Fibroblast of skin of scalp (primary cell): ENCODE measurements around the gene UBE2D2.
A peak's percentile ranks its signal among the peaks of the same experiment; 100 is the strongest.

Source experiments
- DNase-seq: peaks from one replicate; pipeline ENCODE4 v3.0.0-alpha.2; 2013

Gene UBE2D2

DNA sequence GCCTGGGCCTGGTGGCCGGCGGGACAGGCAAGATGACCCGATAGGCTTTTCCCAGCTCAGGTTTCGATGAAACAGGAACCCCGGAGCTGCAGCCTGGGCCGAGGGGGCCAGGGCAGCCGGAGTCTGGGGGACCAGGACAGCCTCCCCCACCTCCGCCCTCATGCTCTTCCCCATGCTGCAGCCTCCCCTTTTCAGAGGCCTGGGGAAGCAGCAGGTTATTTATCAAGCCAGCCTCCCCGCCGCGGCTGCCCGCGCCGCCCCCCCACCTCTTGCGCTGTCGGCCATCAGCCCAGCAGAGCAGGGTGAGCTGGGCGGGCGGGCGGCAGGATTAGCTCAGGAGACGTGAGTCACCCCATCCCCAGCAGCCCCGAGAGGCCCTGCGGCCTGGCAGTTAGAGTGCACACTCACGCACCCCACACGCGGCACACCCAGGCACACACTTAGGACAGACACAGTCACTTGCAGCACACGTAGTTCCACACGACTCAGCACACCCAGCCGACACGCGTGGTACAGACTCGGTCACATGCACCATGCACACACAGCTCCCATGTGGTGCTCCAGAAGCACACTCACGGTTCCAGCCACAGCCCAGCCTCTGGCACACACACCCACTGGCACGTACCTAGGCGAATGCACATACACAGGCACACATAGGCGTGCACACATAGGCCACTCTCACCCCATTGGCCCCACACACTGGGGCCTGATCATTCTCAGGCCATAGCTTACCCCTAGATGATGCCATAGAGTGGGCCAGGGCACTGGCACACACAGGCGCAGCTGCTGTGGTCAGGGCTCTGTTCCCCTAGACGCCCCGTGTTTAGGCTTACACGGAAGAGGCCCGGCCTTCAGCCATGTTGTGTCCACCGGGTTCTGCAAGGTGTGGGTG is 100.0 kb downstream of the UBE2D2 start:
- DNase-seq: peak; percentile 97

DNA sequence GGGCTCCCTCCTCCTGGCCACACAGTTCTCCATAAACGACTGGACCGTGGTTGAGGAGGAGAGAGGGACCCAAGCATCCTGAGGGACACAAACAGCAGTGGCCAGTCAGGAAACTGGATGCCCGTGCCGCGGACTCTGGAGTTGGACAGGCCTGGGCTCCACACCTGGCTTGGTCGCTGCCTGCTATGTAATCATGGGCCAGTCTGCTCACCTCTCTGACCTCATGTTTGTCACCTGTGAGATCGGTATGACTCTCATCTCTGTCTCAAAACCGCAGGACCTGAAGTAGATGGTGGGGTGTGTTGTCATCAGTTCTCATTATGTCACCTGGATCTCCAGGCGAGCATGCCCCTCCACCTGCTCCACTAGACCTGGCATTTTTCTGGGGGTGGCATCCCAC is 101.5 kb downstream of the UBE2D2 start:
- no peak for DNase-seq

DNA sequence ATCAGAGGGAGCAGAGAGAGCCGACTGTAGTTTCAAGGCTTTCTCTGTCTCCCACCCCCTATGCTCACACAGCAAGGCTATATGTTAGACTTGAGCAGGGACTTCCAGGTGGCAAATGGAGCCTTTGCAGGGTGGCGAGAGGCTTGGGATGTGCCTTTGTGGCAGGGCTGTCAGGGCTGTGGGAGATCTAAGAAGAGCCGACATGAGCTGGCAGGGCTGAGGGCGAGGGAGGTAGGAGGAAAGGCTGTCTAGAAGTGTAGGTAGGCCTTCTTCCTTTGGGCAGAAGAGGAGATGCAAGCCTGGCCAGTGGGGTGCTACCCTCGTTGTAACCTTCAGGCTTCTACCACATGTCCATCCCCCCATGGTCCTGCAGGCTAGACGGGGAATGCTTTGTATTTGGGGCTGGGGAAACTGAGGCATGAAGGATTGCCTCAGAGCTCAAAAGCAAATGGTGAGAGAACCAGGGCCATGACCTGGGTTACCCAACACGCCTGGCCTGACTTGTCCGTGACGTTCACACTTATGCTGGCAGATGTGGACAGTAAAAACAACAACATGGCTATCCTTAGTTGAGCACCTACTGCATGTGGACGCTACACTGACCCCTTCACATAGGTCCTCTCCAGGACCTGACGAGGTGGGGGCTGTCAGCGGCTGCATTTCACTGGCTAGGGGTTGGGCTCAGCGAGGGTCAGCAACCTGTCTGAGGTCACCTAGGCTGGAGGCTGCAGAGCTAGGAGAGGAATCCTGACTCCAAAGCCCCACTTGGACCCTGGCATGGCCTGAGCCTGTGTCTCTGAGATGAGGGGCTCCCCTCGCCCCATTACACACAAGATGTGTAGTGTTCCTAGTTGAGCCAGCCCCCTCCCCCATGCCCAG is 102.3 kb downstream of the UBE2D2 start:
- no peak for DNase-seq

DNA sequence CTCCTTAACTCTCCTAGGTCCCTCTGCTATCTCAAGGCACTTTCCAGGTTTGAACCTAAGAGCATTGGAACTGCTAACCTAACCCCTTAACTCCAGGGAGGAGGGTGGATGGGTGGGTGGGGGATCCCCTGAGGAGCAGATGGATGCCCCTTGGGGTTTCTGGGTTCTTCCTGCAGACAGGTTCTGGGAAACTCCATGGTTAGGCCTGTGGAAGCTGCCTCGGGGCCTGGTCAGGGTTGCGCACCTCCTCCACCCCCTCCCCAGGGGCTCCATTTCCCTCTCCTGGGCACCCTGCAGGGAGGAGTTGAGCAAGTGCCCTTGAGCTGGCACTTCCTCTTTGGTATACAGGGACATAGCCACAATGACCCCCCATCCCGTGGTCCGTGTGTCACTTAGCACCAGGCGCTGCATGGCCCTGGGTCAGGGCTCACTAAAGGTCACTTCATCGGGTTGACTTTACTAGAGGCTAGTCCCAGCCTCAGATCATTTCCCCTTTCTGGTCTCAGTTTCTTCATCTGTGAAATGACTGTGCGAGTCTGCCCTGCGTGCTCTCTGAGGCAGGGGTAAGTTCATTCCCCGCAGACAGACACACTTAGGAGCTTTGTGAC is 103.1 kb downstream of the UBE2D2 start:
- no peak for DNase-seq

DNA sequence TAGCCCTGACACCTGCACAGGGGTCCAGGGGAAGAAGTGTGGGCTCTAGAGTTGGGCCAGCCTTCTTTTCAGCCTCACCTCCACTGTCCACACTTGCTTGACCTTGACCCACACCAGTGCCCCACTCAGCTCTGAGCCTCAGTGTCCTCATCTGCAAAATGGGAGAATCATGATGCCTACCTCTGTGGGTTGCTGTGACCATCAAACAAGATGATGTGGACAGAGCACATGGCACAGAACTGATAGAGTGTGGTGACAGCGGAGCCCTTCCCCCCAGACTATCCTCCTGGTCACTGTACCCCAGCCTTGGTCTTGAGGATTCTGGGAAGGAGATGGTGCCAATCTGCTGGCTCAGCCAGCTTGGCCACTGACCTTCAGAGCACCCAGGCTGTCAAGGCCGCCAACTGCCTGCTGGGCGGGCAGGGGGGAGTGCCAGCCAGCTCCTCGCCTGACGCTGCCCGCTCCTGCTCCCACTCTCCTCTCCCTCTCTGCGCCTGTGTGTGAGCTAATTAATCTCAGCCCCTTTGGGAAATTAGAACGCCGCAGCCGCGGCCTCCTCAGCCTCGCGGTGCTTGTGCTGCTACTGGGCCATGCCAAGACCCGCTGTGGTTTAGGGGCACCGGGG is 103.7 kb downstream of the UBE2D2 start:
- DNase-seq: no peak

DNA sequence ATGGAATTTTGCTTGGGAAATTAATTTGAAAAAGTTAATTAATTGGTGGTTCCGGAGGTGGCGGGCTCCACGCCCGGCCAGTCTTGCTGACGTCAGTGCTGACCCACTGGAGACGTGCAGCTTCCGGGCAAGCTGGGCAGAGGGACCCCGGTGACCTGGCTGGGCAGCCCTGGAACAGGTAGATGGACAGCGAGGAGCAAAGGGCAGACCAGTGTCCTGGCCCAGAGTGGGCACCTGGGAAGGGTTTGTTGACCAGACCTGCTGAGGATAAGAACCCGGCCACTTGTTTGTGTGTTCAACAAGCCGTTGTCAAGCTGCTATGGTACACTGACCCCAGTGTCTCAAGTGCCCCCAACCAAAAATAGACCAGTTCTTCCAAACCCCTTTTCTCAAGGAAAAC is 104.5 kb downstream of the UBE2D2 start:
- DNase-seq: no peak

DNA sequence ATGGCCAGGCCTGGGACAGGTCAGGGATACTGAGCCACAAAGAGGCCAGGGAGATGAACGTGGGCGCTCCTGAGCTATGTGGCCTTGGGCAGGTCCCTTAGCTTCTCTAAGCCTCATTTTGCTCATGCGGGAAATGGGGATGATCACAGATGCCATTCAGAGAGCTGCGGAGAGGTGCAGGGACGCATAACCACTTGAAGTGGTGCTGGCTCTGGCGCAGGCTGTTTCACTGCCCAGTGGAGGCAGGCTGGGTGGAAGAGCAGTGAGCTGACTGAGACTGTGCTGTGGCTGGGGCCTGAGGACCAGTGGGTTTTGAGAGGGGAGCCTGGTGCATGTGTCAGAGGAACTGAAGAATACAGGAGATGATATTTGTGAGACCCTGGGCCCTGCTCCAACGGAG is 105.4 kb downstream of the UBE2D2 start:
- DNase-seq: no peak

DNA sequence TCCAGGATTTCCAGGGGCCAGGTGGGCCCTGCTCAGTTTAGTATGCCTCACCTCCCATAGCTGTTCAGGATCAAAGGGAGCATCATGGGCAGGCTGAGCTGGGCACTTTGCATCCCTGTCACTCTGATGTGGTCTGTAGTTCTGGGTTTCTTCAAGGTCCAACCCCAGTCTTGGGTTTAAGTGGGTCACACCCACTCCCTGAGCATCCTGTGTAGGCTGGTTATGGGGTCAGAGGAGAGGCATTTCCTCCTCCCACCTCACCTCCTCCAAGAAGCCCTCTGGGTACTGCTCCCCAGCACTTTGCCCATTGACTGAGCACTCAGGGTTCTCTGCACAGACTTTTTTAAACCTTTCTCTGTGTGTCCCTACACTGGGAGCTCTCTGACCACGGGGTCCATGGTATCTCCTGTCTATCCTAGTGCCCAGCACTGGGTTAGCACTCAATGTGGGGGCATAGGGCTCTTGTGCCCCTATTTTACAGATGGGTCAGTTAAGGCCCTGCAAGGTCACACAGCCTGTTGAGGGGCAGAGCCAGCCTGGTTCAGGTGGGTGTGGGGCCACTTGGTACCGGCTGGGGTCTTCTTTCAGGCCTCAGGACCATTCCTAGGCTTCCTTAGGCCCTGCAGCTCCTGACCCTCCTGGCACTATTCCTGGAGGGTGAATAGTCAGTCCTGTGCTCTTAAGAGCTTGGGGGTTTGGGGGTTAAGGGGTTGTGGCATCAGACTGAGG is 106.0 kb downstream of the UBE2D2 start:
- DNase-seq: no peak

DNA sequence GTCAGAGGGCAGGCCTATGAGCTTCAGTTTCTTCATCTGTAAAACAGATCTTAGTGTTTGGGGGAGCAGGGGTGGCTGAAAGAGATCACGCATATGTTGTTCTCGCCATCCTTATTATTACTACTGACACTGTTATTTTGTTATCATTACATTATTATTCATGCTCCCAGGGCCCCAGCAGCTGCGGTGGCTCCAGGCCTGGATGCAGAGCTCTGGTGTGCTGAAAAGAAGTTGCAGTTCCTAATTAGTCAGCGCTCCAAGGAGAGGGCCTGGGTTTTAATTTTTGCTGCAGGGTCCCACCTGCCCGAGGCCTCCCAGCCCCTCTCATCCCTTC is 106.6 kb downstream of the UBE2D2 start:
- DNase-seq: peak; percentile 65

DNA sequence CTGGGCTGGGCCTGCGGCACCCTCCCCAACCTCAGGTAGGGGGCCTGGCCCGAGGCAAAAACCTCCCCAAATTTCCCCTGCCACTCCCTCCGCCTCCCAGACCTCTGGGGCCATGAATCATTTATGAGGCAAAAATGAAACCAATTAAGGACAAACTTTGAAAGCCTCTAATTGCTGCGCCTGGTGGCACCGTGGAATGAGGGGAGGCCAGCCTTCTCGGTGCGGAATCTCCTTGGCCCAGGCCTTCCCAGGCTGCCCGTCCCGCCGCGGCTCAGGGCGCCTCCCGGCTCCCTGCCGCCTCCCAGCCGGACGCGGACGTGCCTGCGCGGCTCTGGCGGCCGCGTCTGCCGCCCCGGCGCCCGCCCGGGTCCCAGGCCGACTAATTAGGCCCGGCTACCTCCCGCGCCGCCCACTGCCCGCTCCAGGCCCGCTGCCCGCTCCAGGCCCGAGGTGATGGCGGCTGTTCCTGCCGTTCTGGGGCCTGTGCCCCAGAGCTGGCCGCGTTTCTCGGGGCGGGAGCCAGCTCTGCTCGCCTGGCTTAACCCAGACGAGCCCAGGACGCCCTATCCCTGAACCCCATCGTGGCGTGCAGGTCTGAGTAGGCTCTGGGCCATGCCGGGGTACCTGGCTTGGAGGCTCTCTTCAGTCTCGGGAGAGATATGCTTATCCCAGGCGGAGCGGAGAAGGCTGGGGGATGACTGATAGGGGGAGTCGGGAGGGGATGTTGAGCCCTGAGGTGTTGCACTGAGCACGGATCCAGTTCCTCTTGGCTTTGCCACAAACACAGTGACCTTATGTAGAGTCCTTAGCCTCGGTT is 107.1 kb downstream of the UBE2D2 start:
- peak; percentile 74 for DNase-seq

DNA sequence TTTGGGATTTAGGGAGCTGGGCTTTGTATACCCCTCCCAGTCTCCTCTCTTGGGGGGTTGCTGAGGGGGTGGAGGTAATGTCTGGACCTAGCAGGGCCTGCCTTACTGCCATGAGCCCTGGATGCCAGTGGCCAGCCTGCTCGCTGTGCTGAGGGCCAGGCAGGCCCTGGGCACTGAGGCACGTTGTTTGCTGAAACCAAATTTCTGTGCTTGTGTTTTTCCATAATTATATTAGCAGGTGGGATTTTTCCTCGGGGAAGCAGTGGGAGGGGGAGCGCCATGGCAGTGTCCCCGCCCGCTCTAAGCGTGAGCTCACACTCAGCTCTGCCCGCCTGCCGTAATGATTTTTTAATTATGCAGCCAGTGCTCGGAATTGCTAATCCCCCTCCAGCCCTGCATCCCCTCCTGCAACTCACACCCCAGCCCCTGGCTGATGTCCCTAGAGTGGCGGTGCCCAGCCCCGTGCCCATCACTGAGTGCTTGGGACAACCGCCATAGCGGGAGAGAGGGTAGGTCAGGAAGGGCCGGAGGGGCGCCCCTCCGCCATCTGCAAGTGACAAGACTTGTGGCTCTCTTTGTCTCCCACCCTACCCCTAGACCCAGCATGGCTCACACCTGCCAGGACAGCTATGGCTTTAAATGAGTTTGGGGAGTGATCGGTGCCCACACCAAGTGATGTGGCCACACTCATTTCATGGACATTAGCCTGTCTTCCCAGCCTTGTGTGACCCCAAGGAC is 108.0 kb downstream of the UBE2D2 start:
- no peak for DNase-seq

DNA sequence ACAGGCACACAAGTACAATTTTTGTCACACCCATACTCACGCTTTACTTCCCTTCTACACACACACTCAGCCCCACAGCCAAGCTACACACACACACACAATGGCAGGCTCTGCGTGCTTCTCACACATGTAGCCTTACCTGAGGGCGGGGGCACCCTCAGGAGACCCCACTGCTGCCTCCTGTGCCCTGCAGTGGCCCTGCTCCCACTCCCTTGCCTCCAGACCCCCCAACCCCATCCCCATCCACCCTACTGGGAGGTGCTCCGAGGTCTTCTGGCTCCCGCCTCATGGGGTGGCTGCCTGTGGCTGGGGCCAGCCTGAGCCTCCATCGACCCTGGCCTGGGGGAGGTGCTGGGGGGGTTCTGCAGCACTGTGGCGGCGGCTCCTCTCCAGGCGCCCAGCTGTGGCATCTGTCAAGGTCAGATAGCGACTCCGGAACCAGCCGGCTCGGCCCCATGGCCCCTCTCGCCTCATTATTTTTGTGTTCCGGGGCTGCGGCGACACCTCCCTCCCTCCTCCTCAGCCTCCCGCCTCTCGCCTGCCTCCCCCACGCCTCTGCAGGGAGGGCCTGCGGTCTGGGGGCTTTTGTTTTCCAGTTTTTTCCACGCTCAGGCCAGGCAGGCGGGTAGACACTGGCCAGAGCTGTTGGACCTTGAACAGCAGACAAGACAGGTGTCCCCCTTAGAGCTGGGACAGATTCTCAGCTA is 108.7 kb downstream of the UBE2D2 start:
- DNase-seq: no peak

DNA sequence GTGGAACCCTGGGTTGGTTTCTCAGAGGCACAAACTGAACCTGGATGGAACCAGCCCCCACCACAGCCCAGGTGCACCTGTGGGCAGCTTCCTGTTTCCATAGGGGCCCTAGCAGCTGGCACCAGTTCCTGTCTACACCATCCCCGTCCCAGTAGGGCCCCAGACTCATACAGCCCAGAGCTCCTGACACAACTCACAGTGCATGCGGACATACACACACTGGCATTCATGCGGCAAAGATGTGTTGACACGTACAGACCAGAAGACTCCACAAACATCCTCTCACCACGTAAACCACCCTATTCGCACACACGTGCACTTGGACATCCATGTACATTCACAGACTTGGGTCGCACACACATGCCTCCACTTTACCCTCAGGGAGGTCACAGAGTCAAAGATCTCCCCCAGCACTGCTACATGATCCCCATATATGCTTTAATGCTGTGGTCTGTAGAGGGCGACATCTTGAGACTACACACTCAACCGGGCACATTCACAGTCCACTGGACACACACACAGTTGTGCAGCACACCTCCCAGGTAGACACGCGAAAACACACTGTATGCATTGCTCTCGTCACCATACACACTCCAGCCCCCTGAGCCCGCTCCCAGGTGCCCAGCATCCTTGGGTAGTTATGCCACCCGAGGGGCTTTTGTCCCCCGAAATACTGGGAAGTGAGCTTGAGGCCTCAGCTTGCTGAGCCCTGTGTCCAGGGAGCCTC is 109.4 kb downstream of the UBE2D2 start:
- no peak for DNase-seq

DNA sequence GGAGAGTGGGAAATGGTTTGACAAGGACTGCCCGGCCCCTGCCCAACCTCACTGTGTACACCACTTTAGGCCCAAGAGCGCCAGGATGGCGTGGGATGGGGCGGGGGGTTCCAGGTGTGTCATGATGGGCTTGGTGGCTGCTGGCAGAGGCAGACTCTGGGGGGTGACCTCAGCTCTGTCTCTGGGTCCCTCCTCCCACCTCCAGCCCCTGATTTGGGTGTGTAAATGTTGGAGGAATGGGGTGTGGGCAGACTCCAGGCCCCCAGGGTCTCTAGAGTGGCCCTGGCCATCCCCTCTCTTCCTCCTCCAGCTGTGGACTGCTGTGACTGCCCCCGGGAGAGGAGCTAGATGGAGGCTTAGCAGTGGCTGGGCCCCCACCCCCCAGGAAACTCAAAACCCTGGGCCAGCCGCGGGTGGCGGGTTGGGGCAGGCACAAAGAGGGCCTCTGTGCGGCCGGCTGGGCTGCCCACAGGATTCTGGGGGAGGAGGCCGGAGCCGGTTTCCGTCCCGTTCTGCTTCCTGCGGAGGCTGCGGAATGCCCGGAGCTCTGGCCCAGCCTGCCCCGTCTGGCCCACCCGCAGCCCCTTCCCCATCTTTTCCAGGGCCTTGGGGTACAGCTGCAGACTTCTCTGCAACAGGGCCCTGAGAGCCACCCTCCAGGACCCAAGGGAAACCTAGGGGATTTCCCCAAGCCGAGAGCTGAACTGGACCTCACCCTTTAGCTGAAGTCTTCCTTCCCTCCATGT is 110.1 kb downstream of the UBE2D2 start:
- DNase-seq: no peak

DNA sequence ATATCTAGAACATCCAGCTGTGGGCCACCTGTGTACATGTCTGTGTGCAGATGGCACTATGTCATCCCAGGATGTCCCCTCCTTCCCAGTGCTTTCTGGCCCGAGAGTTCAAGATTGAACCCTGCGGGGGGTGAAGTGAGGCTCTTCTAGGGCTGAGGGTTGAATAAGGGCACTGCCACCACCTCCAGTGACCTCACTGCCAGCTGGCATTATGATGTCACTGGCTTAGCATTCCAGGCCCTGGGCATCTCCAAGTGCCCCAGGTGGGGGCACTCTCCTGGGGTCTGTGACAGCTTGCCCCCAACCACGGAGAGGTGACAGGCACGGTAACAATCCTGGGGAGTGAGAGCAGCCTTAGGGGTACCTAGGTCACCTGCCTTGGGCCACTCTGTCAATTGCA is 114.1 kb downstream of the UBE2D2 start:
- no peak for DNase-seq

DNA sequence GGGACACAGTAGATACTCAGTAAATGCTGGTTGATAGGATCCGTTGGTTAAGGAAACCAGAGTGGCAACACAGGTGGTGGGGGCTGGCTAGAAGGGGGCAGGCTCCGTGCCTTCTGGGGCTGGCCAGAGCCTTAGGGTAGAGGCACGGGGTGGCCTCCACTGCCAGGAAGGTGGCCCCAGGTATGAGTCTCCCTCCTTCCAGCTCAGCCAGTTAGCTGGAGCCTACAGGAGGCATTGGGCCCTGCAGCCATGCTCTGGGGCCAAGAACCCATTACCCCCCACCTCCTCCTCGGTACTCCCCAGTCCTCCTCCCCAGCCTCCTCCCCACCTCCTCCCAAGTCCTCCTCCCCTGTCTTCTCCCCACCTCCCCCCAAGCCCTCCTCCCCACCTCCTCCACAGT is 114.7 kb downstream of the UBE2D2 start:
- no peak for DNase-seq

DNA sequence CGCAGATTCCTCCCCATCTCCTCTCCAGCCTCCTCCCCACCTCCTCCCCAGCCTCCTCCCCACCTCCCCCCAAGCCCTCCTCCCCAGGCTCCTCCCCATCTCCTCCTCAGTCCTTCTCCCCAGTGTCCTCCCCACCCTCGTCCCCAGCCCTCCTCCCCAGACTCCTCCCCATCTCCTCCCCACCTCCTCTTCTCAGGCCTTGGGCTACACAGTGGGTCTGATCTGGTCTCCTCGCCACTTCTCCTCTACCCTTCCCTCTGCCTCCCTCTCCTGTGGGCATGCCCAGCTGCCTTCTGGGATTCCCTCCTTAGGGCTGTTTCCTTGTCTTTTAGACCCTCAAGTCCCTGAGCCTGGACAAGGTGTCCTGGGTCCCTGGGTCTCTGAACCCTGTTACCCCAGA is 115.3 kb downstream of the UBE2D2 start:
- no peak for DNase-seq

DNA sequence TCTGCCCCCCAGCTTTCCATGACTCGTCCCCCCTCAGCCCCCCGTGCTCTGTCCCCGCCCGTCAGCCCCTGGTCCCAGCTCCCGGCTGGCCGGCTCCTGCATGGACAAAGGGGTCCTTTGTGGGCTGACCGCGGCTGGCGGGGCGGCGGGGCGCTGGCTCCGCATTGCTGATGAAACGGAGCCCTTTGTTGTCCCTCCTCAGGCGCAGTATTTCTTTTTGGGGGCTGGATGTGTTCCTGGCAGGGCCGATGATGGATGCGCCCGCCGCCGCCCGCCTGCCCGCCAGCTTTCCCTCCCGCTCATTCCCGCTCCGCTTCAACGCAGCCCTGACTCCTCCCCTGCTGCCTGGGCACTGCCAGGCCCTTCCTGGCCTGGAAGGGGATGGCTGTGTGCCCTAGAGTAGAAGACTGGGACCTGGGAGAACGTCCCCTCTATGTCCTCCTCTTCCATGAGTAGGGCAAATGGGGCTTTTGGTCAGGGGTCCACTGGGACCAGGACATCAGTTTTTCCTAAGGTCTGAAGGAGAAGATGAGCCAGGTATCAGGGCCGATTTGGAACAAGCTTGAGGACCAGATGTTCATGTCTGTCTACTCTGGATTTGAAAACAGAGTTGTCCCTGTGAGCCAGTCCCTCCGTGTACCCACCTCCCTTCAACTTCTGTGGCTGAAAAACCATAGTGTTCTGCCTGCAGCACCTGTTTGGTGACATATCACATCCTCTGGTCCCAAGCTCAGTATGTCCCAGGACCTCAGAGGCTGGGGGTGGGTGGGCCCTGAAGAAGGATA is 116.0 kb downstream of the UBE2D2 start:
- DNase-seq: no peak
